Endothelial cell (in vitro differentiated cells): ENCODE data around the gene CHST11. TPM values are rescaled to one million over a fixed set of nuclear protein-coding genes. Genes with fewer than 3 reads are reported as not detected.

Source experiments
- DNase-seq: peaks from one replicate; pipeline ENCODE4 v3.0.0; 2021; ENCODE audit warnings: low spot score
- H3K27ac Mint-ChIP-seq: one replicate; pipeline ENCODE4 v1.8.0; 2021; ENCODE audit warnings: mixed read lengths, inconsistent platforms; ENCODE audit not compliant: unreplicated experiment
- H3K27me3 Mint-ChIP-seq: one replicate; pipeline ENCODE4 v1.8.0; 2021; ENCODE audit warnings: mild to moderate bottlenecking, moderate library complexity, mixed read lengths, inconsistent platforms; ENCODE audit not compliant: unreplicated experiment
- H3K36me3 Mint-ChIP-seq: one replicate; pipeline ENCODE4 v1.8.0; 2021; ENCODE audit warnings: mild to moderate bottlenecking, low read depth, mixed read lengths, inconsistent platforms; ENCODE audit not compliant: unreplicated experiment
- H3K4me1 Mint-ChIP-seq: one replicate; pipeline ENCODE4 v1.8.0; 2021; ENCODE audit warnings: mild to moderate bottlenecking, mixed read lengths, inconsistent platforms; ENCODE audit not compliant: unreplicated experiment
- H3K4me3 Mint-ChIP-seq: one replicate; pipeline ENCODE4 v1.8.0; 2021; ENCODE audit warnings: mild to moderate bottlenecking, mixed read lengths, inconsistent platforms; ENCODE audit not compliant: unreplicated experiment
- H3K9me3 Mint-ChIP-seq: one replicate; pipeline ENCODE4 v1.8.0; 2021; ENCODE audit warnings: mixed read lengths, inconsistent platforms; ENCODE audit not compliant: unreplicated experiment
- CTCF ChIP-seq: fragments of 200-600 bp; sonication (generic); IDR thresholded peaks from one replicate; pipeline ENCODE4 v1.5.0; 2021; ENCODE audit warnings: antibody characterized with exemption; ENCODE audit not compliant: unreplicated experiment
- total RNA-seq: library from RNA; stranded (reverse); fragmentation: NEBNext Ultra II Directional; extraction: Animal tissue kit (Norgen Biotek cat#: 25700); gene quantifications from one replicate; pipeline ENCODE4 v1.2.1, GENCODE V29; 2021; ENCODE audit not compliant: unreplicated experiment

The CHST11 gene
- total RNA-seq, 1 donor from 2014 or later: 11.8 TPM

GRCh38 chr12:104737791-104738301 is 281.1 kb downstream of the CHST11 start:
- peaks cover 9% of the 10 kb centered on the region for H3K4me1 Mint-ChIP-seq
- H3K36me3 Mint-ChIP-seq: no peaks in the 10 kb centered on the region
- peaks cover 6% of the 10 kb centered on the region for H3K27me3 Mint-ChIP-seq
- H3K4me3 Mint-ChIP-seq: no peak overlapping the region
- H3K9me3 Mint-ChIP-seq: no peaks in the 10 kb centered on the region
- no peak for DNase-seq
- no peak overlapping the region for H3K27ac Mint-ChIP-seq
- TF ChIP-seq CTCF: no peak

- no peak for TF ChIP-seq CTCF
- Mint-ChIP-seq H3K4me1 (peaks cover 9% of the 10 kb centered on the region), H3K36me3 (no peaks in the 10 kb centered on the region), H3K27me3 (peaks cover 6% of the 10 kb centered on the region), H3K4me3 (no peak overlapping the region), H3K27ac (no peak overlapping the region), H3K9me3 (no peaks in the 10 kb centered on the region)
- DNase-seq: no peak
Measured at GRCh38 chr12:104738331-104738730, 281.6 kb downstream of the CHST11 start.

- peaks cover 9% of the 10 kb centered on the region for H3K4me1 Mint-ChIP-seq
Measured at GRCh38 chr12:104738776-104739642, 282.3 kb downstream of the CHST11 start.

GRCh38 chr12:104740668-104741067 is 283.9 kb downstream of the CHST11 start:
- Mint-ChIP-seq H3K9me3 (no peaks in the 10 kb centered on the region), H3K27me3 (peaks cover 5% of the 10 kb centered on the region), H3K4me1 (peaks cover 6% of the 10 kb centered on the region), H3K27ac (no peak overlapping the region), H3K4me3 (no peak overlapping the region), H3K36me3 (no peaks in the 10 kb centered on the region)
- DNase-seq: no peak
- TF ChIP-seq CTCF: no peak

More at GRCh38 chr12:104738776-104739642, 282.3 kb downstream of the CHST11 start:
- DNase-seq: no peak
- Mint-ChIP-seq H3K36me3 (no peaks in the 10 kb centered on the region), H3K9me3 (no peaks in the 10 kb centered on the region), H3K27me3 (peaks cover 6% of the 10 kb centered on the region), H3K4me3 (peak overlapping the region; percentile 2), H3K27ac (no peak overlapping the region)
- TF ChIP-seq CTCF: no peak

GRCh38 chr12:104741077-104741476 is 284.3 kb downstream of the CHST11 start:
- Mint-ChIP-seq H3K27ac (no peak overlapping the region), H3K36me3 (no peaks in the 10 kb centered on the region), H3K9me3 (no peaks in the 10 kb centered on the region), H3K27me3 (peaks cover 5% of the 10 kb centered on the region), H3K4me1 (peaks cover 6% of the 10 kb centered on the region), H3K4me3 (no peak overlapping the region)
- no peak for TF ChIP-seq CTCF
- DNase-seq: no peak
